HG03432 (cell line): ENCODE data around the gene LRRD1.
"Not testable (repeated sequence)": the region's sequence is repeated elsewhere in the genome, so short reads cannot be mapped to it uniquely, and the experiment has no call there.

ENCODE experiments used
- ATAC-seq: cut with Tn5 transposase; IDR thresholded peaks from one replicate; pipeline ENCODE4 v1.9.1; 2021; ENCODE audit warnings: mild to moderate bottlenecking, moderate library complexity; ENCODE audit not compliant: unreplicated experiment

Gene LRRD1

DNA sequence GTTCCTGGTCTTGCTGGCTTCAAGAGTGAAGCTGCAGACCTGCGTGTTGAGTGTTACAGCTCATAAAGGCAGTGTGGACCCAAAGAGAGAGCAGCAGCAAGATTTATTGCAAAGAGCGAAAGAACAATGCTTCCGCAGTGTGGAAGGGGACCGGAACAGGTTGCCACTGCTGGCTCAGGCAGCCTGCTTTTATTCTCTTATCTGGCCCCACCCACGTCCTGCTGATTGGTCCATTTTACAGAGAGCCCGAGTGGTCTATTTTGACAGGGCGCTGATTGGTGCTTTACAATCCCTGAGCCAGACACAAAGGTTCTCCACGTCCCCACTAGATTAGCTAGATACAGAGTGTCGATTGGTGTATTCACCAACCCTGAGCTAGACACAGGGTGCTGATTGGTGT, 36.2 kb downstream of the LRRD1 start:
- not testable (repeated sequence) for ATAC-seq

DNA sequence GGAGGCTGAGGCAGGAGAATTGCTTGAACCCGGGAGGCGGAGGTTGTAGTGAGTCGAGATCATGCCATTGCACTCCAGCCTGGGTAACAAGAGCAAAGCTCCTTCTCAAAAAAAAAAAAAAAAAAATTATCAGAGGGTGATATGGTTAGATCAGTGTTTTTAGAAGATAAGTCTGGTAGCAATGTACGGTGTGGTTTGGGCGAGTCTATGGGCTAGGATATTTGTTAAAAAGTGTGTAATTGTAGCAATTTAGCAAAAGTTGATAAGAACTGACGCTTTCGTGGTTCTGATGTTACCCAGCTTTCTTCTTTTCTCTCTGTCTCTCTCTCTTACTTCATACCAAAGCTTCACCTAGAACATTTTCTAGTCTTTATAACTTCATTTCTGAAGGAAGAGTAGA, 37.8 kb downstream of the LRRD1 start:
- ATAC-seq, result no peak

DNA sequence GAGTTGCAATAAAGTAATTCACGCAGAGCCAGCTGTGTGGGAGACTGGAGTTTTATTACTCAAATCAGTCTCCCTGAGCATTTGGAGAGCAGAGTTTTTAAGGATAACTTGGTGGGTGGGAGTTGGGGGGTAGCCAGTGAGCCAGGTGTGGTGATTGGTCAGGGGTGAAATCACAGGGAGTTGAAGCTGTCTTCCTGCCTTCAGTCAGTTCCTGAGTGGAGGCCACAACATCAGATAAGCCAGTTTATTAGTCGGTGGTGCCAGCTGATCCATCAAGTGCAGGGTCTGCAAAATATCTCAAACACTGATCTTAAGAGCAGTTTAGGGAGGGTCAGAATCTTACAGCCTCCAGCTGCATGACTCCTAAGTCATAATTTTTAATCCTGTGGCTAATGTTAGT, 41.4 kb downstream of the LRRD1 start:
- no peak for ATAC-seq

DNA sequence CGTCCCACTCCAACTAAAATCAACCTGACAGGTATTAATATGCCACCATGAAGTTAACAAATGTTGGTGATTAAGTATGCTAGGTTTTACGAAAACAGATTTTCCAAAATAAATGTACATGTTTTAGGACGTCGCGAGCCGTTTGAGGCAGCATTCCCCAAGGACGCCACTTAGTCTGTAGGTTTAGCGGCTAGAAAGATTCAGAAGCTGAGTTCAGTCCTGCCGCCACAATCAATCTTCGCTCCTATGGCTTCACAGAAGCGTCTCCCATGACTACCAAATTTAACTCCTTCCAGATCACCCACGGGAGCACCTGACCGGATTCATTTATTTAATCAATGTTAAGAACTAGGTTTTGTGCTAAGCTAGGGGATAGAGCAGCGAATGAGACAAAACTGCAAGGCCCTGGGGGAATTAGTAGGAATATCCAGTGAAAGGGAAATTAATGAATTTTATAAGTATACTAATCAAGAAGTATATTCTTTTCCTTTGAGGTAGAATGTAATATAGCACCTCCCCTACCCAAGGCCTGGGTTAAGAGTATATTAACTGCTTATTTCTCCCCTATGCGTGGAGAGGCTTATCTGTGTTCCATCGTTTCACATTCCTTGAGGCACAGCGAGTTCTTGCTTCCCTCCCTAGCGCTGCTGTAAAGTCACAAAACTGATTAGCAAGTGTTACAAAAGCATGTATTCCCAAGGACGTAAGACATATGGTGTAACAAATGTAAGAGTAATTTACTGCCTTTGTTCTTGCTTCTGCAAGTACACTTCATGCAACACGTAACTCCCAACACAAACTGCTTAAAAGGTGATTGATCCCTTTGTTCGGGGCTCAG, 43.7 kb downstream of the LRRD1 start:
- peak; percentile 1 for ATAC-seq

DNA sequence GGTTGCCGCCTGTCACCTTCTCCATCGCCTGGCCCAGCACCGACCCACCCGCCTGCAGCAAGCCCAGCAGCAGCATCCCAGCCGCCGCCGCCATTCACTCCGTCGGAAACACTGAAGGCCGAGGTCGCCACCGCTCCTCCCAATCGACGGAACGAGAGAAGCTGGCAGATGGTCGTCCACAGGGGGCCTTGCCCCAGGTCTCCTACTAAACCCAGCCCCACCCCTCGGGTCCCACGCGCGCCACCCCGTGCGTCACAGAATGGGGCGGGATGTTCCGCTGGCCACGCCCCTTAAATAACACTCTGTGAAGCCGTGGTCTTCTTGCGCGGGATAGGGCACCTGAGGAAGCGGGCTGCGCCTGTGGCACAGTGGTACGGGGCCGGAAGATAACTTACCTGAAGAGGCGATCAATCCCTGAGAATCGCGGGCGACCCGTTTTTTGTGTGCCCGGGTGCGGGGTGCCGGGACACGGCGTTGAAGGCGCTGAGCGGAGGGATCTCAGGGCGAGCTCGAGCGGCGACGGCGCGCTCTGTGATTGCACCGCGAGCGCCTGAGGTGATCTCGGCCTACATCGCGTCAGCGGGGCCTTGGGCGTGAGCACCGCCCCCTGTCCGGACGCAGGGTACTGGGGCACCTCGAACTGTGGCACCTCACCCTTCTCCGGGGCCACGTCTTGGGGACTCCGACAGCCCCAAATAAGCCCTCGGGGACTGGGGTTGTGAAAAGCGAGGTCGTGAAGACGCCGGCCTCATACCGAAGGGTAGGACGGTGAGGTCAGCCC, 44.5 kb downstream of the LRRD1 start, which contains the start of gene CYP51A1:
Gene CYP51A1 (minus strand): TSS at position 207 of the 781 bp plus-strand sequence. CDS start 113 bp downstream, at position 94.
- ATAC-seq, result peak; percentile 90

DNA sequence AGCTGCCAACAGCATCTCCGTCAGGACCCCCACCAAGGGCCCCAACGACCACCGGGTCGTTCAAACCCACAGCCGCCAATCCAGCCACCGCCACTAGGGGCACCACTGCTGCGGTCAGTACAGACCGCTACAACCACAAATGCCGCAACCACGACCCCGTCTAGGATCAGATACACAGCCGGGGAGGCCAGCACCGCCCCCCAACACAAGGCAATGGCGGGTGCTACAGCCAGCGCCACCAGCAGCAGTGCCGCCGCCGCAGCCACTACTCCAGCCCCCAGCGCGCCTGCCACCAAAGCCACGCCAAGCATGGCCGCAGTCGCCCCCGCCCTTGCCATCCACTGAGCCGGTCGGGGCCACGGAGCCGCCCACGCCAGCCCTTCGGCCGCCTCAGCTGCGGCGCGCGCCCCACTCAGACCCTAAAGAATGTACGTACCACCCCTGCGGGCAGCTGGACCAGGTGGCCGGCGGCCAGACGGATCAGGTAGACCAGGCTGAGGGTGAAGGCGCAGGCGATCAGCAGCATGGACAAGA, 45.1 kb downstream of the LRRD1 start:
- ATAC-seq, result peak; percentile 35

DNA sequence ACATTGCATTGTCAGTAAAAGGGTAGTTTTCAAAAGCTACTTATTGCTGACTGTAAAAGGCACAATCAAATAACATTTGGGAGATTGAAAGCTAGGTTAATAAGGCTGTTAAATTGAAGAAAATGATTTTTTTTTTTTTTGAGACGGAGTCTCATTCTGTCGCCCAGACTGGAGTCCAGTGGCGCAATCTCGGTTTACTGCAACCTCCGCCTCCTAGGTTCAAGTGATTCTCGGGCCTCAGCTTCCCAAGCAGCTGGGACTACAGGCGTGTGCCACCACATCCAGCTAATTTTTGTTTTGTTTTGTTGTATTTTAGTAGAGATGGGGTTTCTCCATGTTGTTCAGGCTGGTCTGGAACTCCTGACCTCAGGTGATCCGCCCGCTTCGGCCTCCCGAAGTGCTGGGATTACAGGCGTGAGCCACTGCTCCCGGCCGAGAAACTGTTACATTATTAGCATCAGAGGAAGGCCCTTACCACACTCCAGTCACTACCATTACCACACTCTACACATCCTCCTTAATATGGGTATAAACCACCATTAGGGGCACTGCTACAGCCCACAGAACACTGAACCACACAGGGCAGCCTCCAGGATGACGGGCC, 45.7 kb downstream of the LRRD1 start:
- peak; percentile 20 for ATAC-seq

DNA sequence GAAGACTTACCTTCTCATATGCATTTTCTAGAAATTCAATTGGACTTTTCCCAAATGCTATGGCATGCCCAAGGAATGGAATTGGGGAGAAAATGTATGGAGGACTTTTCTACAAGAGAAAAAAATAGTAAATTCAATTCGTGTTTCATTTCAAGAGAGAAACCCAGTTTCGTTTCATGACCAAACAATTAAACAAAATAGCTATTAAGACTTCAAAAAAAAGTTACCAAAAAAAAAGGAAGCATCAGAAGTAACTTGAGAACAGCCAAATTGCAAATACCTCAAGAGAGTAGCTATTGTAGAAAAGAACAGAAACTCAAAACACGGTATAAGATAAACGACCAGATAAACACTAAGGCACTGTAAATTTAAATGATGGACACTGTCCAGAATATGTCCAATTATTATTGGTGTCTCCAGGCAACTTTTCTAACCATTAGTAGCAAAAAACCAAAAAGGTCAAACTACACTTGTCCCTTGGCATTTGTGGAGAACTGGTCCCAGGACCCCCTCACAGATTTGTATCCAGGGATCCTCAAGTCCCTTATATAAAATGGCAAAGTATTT, 47.1 kb downstream of the LRRD1 start:
- ATAC-seq, result no peak

DNA sequence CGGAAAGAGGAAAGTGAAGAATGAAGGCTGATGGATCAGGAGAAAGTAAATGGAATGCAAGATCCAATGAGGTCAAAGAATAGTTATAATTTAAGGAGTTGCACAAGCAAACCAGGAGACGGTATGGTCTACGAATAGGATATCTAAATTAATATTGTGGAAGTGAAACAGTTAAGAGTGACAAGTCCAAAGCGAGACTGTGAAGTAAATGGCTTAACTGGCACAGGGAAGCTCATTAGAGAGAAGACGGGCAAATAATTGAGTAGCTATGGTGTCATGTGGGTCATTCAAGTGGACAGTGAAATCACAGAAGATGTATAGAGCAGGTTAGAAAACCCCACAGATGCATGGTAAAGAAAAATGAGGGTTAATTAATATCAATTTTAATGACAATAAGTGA, 47.8 kb downstream of the LRRD1 start:
- ATAC-seq, result no peak

DNA sequence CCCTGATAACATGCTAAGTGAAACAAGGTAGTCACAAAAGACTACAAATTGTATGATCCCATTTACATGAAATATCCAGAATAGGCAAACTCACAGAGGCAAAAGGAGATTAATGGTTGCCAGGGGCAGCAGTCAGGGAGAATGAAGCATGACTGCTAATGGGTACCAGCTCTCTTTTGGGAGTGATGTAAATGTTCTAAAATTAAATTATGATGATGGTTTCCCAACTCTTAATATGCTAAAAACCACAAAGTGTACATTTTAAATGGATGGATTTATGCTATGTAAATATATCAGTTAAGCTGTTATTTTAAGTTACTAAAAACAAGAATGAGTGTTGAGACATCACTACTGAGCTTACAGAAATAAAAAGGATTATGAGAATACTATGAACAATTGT, 57.3 kb downstream of the LRRD1 start:
- no peak for ATAC-seq

DNA sequence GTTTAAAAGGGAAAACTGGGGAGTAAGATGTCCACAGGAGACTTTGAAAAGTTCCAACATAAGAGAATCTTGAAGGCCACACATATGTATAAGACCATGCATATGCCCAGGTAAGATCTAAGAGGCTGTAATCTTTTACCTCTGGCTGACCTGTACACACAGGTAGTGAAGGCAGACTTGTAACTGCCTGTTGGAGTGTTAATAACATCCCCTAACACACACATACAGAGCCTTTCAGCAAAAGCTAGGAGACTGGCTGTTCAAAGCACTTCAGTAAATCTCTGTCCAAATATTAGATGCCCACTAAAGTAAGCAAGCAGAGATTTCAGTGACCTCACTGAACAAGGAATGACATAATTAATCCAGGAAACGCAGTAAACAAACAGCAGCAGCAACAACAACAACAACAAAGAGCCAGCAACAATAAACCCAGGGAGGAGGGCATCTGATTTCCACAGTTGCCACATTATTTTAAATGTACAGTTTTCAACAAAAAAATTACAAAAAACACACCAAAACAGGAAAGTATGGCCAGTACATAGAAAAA, 59.7 kb downstream of the LRRD1 start:
- ATAC-seq, result no peak

DNA sequence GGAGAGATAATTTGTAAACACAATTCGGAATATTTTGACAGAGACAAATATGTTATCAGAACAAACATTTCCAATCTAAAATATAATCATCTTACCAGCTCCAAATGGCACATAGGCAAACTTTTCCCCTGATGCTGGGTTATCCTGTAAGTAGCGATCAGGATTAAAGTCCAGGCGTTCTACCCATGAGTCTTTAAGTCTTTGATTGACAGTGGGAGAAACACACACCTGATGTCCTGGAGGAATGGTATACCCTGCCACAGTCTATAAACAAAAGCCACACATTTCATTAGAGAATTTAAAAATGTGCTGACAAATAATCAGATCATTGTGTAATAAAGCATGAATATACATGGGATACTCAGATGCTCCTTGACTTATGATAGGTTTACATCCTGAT, 62.0 kb downstream of the LRRD1 start:
- no peak for ATAC-seq

DNA sequence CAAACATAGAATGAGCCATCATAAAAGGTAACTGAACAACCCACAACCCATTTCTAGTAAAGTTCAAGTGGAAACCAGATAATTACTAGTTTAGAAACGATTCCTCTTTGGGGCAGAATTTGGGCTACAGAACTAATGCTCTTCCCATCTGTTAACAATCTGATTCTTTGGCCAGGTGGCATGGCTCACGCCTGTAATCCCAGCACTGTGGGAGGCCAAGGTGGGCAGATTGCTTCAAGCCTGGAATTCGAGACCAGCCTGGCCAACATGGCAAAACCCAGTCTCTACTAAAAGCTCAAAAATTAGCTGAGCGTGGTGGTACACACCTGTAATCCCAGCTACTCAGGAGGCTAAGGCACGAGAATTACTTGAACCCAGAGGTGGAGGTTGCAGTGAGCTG, 63.1 kb downstream of the LRRD1 start:
- no peak for ATAC-seq

DNA sequence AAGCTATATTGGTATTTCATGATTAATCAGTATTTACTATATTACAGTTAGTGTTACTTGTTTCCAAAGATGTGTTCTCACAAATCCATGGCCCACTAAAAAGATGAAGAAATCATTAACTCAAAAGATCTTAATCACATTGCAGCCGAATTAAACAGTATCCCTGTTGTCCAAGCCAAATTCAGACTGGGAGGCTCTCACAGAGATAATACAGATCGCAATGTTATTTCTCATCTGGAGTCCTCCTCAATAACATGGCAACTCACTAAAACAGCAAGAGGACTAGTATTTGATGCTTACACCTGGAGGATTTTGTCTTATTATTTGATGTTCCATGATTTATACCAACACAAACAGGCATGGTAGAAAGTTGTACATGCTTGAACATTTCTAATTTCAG, 68.1 kb downstream of the LRRD1 start:
- ATAC-seq, result no peak

DNA sequence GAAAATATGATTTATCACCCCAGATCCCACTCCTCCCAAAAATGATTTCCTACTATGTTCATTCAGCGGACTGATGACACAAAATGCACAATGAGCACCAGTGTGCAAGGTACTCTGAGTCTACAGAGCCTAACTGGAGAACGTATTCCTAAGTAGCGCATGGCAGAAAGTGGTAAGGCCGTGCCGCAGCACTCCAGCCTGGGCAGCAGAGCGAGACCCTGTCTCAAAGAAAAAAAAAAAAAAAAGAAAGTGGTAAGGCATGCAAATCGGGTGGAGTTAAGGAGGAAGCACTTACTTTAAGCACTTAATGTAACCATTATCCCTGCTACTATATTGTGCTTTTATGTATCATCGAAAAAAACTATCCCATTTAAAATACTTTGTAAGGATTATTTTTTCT, 70.1 kb downstream of the LRRD1 start:
- ATAC-seq, result no peak

DNA sequence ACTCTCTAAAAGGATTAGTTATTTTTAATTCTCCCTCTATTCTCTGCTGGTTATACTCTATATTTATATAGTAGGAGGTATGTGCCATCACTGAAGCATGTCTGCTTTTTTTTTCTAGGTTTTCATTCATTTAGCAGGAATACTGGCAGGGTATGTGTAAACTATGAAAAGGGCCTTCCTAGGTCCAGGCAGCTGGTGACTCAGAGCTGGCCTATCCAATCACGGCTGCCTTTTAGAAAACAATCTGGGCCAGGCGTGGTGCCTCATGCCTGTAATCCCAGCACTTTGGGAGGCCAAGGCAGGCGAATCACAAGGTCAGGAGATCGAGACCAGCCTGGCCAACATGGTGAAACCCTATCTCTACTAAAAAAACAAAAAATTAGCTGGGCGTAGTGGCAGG, 76.1 kb downstream of the LRRD1 start:
- ATAC-seq, result not testable (repeated sequence)

DNA sequence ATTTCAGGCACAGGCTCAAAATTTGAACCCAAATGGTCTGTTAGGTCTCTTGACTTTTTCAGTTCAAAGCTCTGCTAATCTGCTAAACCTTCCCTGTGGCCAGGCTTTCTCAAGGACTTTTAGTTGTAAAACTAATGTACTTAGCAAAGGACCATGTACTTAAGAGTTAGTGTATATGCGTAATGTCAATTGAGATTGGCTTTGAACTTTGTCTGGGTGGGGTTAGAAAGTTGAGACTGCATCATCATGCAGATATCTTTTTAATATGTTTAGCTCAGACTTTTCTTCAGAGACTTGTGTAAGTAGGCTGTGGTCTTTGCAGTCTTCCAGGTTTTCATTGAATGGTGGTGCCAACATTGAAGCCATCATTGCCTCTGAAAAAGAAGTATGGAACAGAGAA, 78.4 kb downstream of the LRRD1 start:
- ATAC-seq, result no peak

DNA sequence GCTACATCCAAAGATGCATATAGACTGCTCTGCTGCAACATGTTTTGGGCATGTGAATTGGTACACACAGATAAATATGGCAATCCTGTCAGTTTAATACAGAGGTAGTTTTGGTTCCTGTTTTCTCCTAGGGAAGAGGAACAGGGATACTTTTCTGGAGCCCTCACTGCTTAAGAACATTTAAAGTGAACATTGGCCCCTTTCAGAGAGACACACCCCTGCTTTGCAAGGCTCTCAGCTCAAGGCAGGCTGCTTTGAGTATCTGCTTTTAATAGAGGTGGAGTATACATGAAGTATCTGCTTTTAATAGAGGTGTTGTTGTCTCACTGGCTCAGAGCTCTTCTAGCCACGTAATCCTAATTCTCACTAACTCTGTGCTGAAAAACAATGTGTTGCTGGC, 83.6 kb downstream of the LRRD1 start:
- no peak for ATAC-seq
